K562 (cell line): ENCODE results near the gene CXCL5. TPM values are rescaled to one million over a fixed set of nuclear protein-coding genes. Genes with fewer than 3 reads are reported as not detected.

ENCODE experiments used
- ATAC-seq: fragments of 200-7000 bp; cut with Tn5 transposase; 3 replicates; pipeline ENCODE4 v1.9.1; 2020; ENCODE audit warnings: moderate library complexity
- BruUV-seq: library from RNA; stranded (reverse); fragments of 400-500 nt; replicated peaks from 2 replicates; lab custom pipeline; 2021; lab: Mats Ljungman, UMichigan
- CTCF ChIA-PET: fragments of 300-600 bp; formaldehyde crosslinking; extraction: SDS; loops from one replicate; lab custom pipeline; 2021; ENCODE audit warnings: low intra/inter-chr PET ratio; lab: Yijun Ruan, JAX
- POLR2A ChIA-PET: fragments of 300-600, 350-650 bp; sonication (Branson Sonifier 250); formaldehyde crosslinking; extraction: SDS; loops from one replicate; lab custom pipeline; 2021; ENCODE audit warnings: antibody characterized with exemption, inconsistent platforms; lab: Yijun Ruan, JAX
- DNase-seq, 4 experiments: peaks; one replicate each; pipeline versions ENCODE4 v3.0.0 to v3.0.0-alpha.2; 2011 to 2018; ENCODE audit warnings: low spot score in 3 of 4, mixed read lengths in 3 of 4; ENCODE audit errors: extremely low read depth in 1 of 4
- FAIRE-seq: peaks from 2 replicates; lab custom pipeline; 2011; peaks lifted over from hg19 to GRCh38; lab: Jason Lieb, UNC
- H2AFZ ChIP-seq: 2 replicates; pipeline ENCODE4 v1.6.0; 2011; ENCODE audit warnings: low read depth, low read length, control low read depth, inconsistent platforms
- H3K27ac ChIP-seq: fragments of 200-600 bp; 3 replicates; pipeline ENCODE4 v1.8.0; 2011; ENCODE audit warnings: low read depth, mild to moderate bottlenecking, control low read depth, inconsistent platforms, low read length, moderate library complexity, mixed read lengths; ENCODE audit errors: extremely low read depth
- H3K27me3 ChIP-seq, 2 experiments: fragments of 300-600 bp in 1 of 2; 2 replicates in 1 of 2; 3 replicates in 1 of 2; pipeline versions ENCODE4 v1.6.0 to v1.8.0; 2011; ENCODE audit warnings: inconsistent platforms in 2 of 2, low read length in 2 of 2, mild to moderate bottlenecking in 1 of 2, mixed read lengths in 1 of 2, moderate library complexity in 1 of 2; ENCODE audit not compliant: control insufficient read depth in 2 of 2, insufficient read depth in 2 of 2
- H3K36me3 ChIP-seq: fragments of 300-600 bp; 3 replicates; pipeline ENCODE4 v1.8.0; 2011; ENCODE audit warnings: mild to moderate bottlenecking, low read length, inconsistent platforms; ENCODE audit not compliant: control insufficient read depth, insufficient read depth
- H3K4me1 ChIP-seq, 2 experiments: fragments of 200-600 bp in 1 of 2; replicated peaks in 1 of 2; 2 replicates in 1 of 2; 3 replicates in 1 of 2; pipeline versions ENCODE4 v1.5.1 to v1.8.0; 2011; ENCODE audit warnings: inconsistent platforms in 2 of 2, low read length in 2 of 2, mild to moderate bottlenecking in 1 of 2, mixed read lengths in 1 of 2, moderate library complexity in 1 of 2; ENCODE audit not compliant: control insufficient read depth in 2 of 2, insufficient read depth in 2 of 2
- H3K4me2 ChIP-seq: 2 replicates; pipeline ENCODE4 v1.6.1; 2011; ENCODE audit warnings: low read length, control low read depth, inconsistent platforms, mixed read lengths; ENCODE audit not compliant: insufficient read depth
- H3K4me3 ChIP-seq: fragments of 200-600 bp; sonication (generic), shearing (Covaris generic); 2 replicates; pipeline ENCODE4 v1.5.1; 2016; ENCODE audit warnings: control low read depth, inconsistent platforms
- H3K79me2 ChIP-seq: fragments of 200-600 bp; 3 replicates; pipeline ENCODE4 v1.8.0; 2011; ENCODE audit warnings: low read length, inconsistent platforms; ENCODE audit not compliant: control insufficient read depth, insufficient read depth
- H3K9ac ChIP-seq, 2 experiments: 2 replicates each; pipeline versions ENCODE4 v1.6.0 to v1.6.1; 2011; ENCODE audit warnings: low read depth in 2 of 2, low read length in 2 of 2, control low read depth in 1 of 2, inconsistent platforms in 1 of 2, mild to moderate bottlenecking in 1 of 2, mixed read lengths in 1 of 2; ENCODE audit not compliant: insufficient read depth in 1 of 2
- H3K9me1 ChIP-seq: one replicate; pipeline ENCODE4 v1.6.0; 2011; ENCODE audit warnings: inconsistent platforms, mild to moderate bottlenecking, low read length, moderate library complexity; ENCODE audit not compliant: control insufficient read depth, insufficient read depth
- H3K9me3 ChIP-seq: replicated peaks from 2 replicates; pipeline ENCODE4 v1.5.1; 2011; ENCODE audit warnings: low read depth, low read length, inconsistent platforms; ENCODE audit not compliant: control insufficient read depth, insufficient read depth
- H4K20me1 ChIP-seq: replicated peaks from 2 replicates; pipeline ENCODE4 v1.6.1; 2011; ENCODE audit warnings: low read length, inconsistent platforms, mixed read lengths; ENCODE audit not compliant: control insufficient read depth, insufficient read depth
- CBX3 ChIP-seq, 2 experiments: IDR thresholded peaks; 1 replicate in 1 of 2; 2 replicates in 1 of 2; pipeline ENCODE4 v1.6.1; 2012; ENCODE audit warnings: inconsistent platforms in 2 of 2, low read length in 2 of 2, borderline replicate concordance in 1 of 2, control low read depth in 1 of 2
- FOXK1 ChIP-seq: sonication (generic); formaldehyde crosslinking; IDR thresholded peaks from 2 replicates; pipeline ENCODE4 v1.8.0; 2022; ENCODE audit warnings: missing genetic modification reagents, mild to moderate bottlenecking, borderline replicate concordance
- HDAC2 ChIP-seq: fragments of 450-650 bp; IDR thresholded peaks from 2 replicates; pipeline ENCODE4 v1.6.1; 2016; ENCODE audit warnings: mild to moderate bottlenecking
- JUND ChIP-seq, 2 experiments: IDR thresholded peaks; 2 replicates in 1 of 2; 3 replicates in 1 of 2; pipeline ENCODE4 v1.6.1; 2011; ENCODE audit warnings: borderline replicate concordance in 2 of 2, low read depth in 2 of 2, low read length in 2 of 2, improper control_type of control experiment in 1 of 2, missing biosample characterization in 1 of 2, missing genetic modification characterization in 1 of 2, missing genetic modification reagents in 1 of 2
- MAFK ChIP-seq: IDR thresholded peaks from 2 replicates; pipeline ENCODE4 v1.6.1; 2011; ENCODE audit warnings: low read length, improper control_type of control experiment
- PHB2 ChIP-seq: fragments of 450-650 bp; IDR thresholded peaks from 2 replicates; pipeline ENCODE4 v1.6.1; 2017; ENCODE audit warnings: low read depth
- RBM25 ChIP-seq: fragments of 200-400 bp; formaldehyde crosslinking; IDR thresholded peaks from 2 replicates; pipeline ENCODE4 v1.6.1; 2018; ENCODE audit warnings: low read length, low read depth, moderate library complexity; ENCODE audit not compliant: severe bottlenecking
- SMARCA4 ChIP-seq: fragments of 450-650 bp; IDR thresholded peaks from 2 replicates; pipeline ENCODE4 v1.6.1; 2016
- TCFL5 ChIP-seq: fragments of 250-450 bp; sonication (Bioruptor Pico); conservative IDR thresholded peaks from 2 replicates; pipeline ENCODE4 v1.6.1; 2021; ENCODE audit warnings: mild to moderate bottlenecking, moderate library complexity, matching md5 sums
- TRIM24 ChIP-seq, 2 experiments: fragments of 450-650 bp; IDR thresholded peaks; 2 replicates each; pipeline ENCODE4 v1.6.1; 2016
- ZNF133 ChIP-seq: fragments of 250-450 bp; sonication (Bioruptor Pico); IDR thresholded peaks from 2 replicates; pipeline ENCODE4 v1.4.0; 2020; ENCODE audit warnings: mild to moderate bottlenecking
- ZNF644 ChIP-seq: fragments of 200-800 bp; sonication (Bioruptor generic); IDR thresholded peaks from 2 replicates; pipeline ENCODE4 v1.6.1; 2016; ENCODE audit warnings: low read depth, missing genetic modification characterization, missing compliant biosample characterization
- WGBS: fragments of 100-300 bp; shearing (Covaris generic); methylation state at CpG from one replicate; pipeline ENCODE4 v1.1.6; 2016; ENCODE audit warnings: low coverage, mixed read lengths; ENCODE audit not compliant: insufficient coverage; ENCODE audit errors: missing lambda C conversion rate; 5-methylcytosine and 5-hydroxymethylcytosine counted together
- in situ Hi-C: fragments of 300-500 bp; cut with MboI; formaldehyde crosslinking; loops from 4 replicates; pipeline ENCODE4 v1.15.0; 2018; ENCODE audit warnings: inconsistent platforms, mixed read lengths
- intact Hi-C: fragments of 100-400 bp; cut with micrococcal nuclease; formaldehyde crosslinking; loops from 2 replicates; pipeline ENCODE4 v1.14.2; 2022
- polyA plus RNA-seq, 8 experiments: library from polyadenylated mRNA; depleted of rRNA in 4 of 8; stranded (reverse) in 5 of 8; unstranded in 3 of 8; fragments of >200 nt; fragmentation: Nextera tagmentation in 2 of 8; fragmentation: Illumina TruSeq in 1 of 8; extraction: Ambion mirVana in 2 of 8; extraction: Trizol in 1 of 8; gene quantifications; 2 replicates each; pipeline versions ENCODE4 v1.2.1 to v1.2.3, GENCODE V29; 2011 to 2014; ENCODE audit warnings: inconsistent platforms in 1 of 8, missing spikeins in 1 of 8
- total RNA-seq, 7 experiments: library from RNA; depleted of rRNA in 6 of 7; stranded (reverse); fragments of >200 nt in 6 of 7; fragmentation: Illumina TruSeq in 2 of 7; extraction: Trizol in 2 of 7; gene quantifications; 2 replicates each; pipeline versions ENCODE4 v1.2.1 to v1.2.3, GENCODE V29; 2011 to 2021; ENCODE audit warnings: low replicate concordance in 1 of 7
- TF ChIP-seq, protein P1 (sequence below): fragments of 450-650 bp; formaldehyde crosslinking; IDR thresholded peaks from 2 replicates; pipeline ENCODE4 v1.4.0; 2022; ENCODE audit warnings: missing genetic modification characterization
- TF ChIP-seq, protein P2 (sequence below): fragments of 450-650 bp; formaldehyde crosslinking; IDR thresholded peaks from 2 replicates; pipeline ENCODE4 v1.4.0; 2022; ENCODE audit warnings: missing genetic modification characterization

Gene CXCL5
- total and polyA plus RNA-seq, 9 of the 15 experiments (the other 6 are each of a cell fraction or from before 2014, with no cell fraction given), result not detected

- in situ Hi-C loops (no loop called here), intact Hi-C loops (no loop called here)
- POLR2A ChIA-PET, result no interaction called here
- TF ChIP-seq CBX3 (IDR thresholded peaks at IDR 0.05; ENCODE audit: borderline replicate concordance in 1 of 2, low read length in 2 of 2), result peak in 1 of 2 experiments; percentile 47; a peak in 1 of 3 replicates
- TF ChIP-seq RBM25, result peak; percentile 97
- TF ChIP-seq, protein P1, sequence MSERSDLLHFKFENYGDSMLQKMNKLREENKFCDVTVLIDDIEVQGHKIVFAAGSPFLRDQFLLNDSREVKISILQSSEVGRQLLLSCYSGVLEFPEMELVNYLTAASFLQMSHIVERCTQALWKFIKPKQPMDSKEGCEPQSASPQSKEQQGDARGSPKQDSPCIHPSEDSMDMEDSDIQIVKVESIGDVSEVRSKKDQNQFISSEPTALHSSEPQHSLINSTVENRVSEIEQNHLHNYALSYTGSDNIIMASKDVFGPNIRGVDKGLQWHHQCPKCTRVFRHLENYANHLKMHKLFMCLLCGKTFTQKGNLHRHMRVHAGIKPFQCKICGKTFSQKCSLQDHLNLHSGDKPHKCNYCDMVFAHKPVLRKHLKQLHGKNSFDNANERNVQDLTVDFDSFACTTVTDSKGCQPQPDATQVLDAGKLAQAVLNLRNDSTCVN, result no peak
- 0 out of 2 replicates have a peak, but pooled peaks have one; percentile 43 for TF ChIP-seq HDAC2
- 0 out of 4 replicates have a peak, but pooled peaks of 1 of the 2 experiments have one; percentile 13 for TF ChIP-seq TRIM24 (IDR thresholded peaks at IDR 0.05)
- H3K9ac ChIP-seq, result no peak overlapping the region
- peaks cover 3% of the 10 kb centered on the region; the same call in 1 of the 2 replicates for H3K9me3 ChIP-seq
- ATAC-seq (no peak), FAIRE-seq (no peak), DNase-seq (no peak)
- no peaks in the 10 kb centered on the region for H3K4me1 ChIP-seq
- H3K4me2 ChIP-seq, result no peak overlapping the region
- CTCF ChIA-PET, result no interaction called here
- 40% methylated on average over 1 of the region's 1 CpG for WGBS
- no peaks in the 10 kb centered on the region for H3K27me3 ChIP-seq
- no TSS peak for BruUV-seq
- H3K4me3 ChIP-seq, result no peak overlapping the region
- no peaks in the 10 kb centered on the region for H3K9me1 ChIP-seq
- no peak overlapping the region for H2AFZ ChIP-seq
- H3K36me3 ChIP-seq, result no peaks in the 10 kb centered on the region
- H3K79me2 ChIP-seq, result no peaks in the 10 kb centered on the region
- H3K27ac ChIP-seq, result no peak overlapping the region
- no peaks in the 10 kb centered on the region for H4K20me1 ChIP-seq
Observed at GRCh38 chr4:74047152-74047551, 48.7 kb upstream of the CXCL5 start.

DNA sequence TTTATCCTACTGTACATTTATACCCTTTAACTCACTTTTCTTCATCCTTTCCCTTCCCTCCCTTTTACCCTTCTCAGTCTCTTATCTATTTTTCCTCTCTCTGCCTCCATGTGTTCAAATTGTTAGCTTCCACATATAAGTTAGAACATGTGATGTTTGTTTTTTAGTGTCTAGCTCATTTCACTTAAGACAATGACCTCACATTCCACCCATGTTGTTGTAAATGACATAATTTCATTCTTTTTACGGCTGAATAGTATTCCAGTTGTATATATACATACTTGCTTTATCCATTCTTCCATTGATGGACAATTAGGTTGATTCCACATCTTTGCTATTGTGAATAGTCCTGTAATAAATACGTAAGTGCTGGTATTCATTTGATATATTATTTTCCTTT lies 47.3 kb upstream of the CXCL5 start:
- no peaks in the 10 kb centered on the region for H3K79me2 ChIP-seq
- ATAC-seq (no peak), DNase-seq (no peak), FAIRE-seq (no peak)
- no peaks in the 10 kb centered on the region for H4K20me1 ChIP-seq
- BruUV-seq, result no TSS peak
- no peaks in the 10 kb centered on the region for H3K9me1 ChIP-seq
- CTCF ChIA-PET, result no interaction called here
- no peak overlapping the region for H2AFZ ChIP-seq
- peaks cover 3% of the 10 kb centered on the region; the same call in 1 of the 2 replicates for H3K9me3 ChIP-seq
- no peak overlapping the region for H3K27ac ChIP-seq
- WGBS, result 85% methylated on average over 2 of the region's 2 CpGs
- intact Hi-C loops (no loop called here), in situ Hi-C loops (no loop called here)
- no peaks in the 10 kb centered on the region for H3K36me3 ChIP-seq
- no peaks in the 10 kb centered on the region for H3K27me3 ChIP-seq
- POLR2A ChIA-PET, result no interaction called here
- H3K4me1 ChIP-seq, result no peaks in the 10 kb centered on the region; a peak in 1 of 5 replicates
- H3K4me2 ChIP-seq, result no peak overlapping the region
- H3K9ac ChIP-seq, result no peak overlapping the region
- no peak overlapping the region for H3K4me3 ChIP-seq
- TF ChIP-seq ZNF644, result no peak
- TF ChIP-seq SMARCA4, result no peak
- no peak for TF ChIP-seq TCFL5 (CRISPR knock-in tag)
- no peak for TF ChIP-seq FOXK1 (CRISPR knock-in tag)
- no peak for TF ChIP-seq ZNF133 (CRISPR knock-in tag)
- no peak for TF ChIP-seq JUND (IDR thresholded peaks at IDR 0.05; ENCODE audit: borderline replicate concordance, low read depth, low read length)
- no peak for TF ChIP-seq JUND (tag; IDR thresholded peaks at IDR 0.05; ENCODE audit: borderline replicate concordance, low read depth, low read length)
- TF ChIP-seq, protein P2, sequence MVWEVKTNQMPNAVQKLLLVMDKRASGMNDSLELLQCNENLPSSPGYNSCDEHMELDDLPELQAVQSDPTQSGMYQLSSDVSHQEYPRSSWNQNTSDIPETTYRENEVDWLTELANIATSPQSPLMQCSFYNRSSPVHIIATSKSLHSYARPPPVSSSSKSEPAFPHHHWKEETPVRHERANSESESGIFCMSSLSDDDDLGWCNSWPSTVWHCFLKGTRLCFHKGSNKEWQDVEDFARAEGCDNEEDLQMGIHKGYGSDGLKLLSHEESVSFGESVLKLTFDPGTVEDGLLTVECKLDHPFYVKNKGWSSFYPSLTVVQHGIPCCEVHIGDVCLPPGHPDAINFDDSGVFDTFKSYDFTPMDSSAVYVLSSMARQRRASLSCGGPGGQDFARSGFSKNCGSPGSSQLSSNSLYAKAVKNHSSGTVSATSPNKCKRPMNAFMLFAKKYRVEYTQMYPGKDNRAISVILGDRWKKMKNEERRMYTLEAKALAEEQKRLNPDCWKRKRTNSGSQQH (CRISPR knock-in tag), result no peak
- TF ChIP-seq PHB2, result no peak
- TF ChIP-seq MAFK, result no peak
